Measurements from ENCODE around the gene MRPL38. TPM values are rescaled to one million over a fixed set of nuclear protein-coding genes. Genes with fewer than 3 reads are reported as not detected.

MRPL38 gene
- total RNA-seq, 1 experiment from 2014 or later = 219 TPM

DNA sequence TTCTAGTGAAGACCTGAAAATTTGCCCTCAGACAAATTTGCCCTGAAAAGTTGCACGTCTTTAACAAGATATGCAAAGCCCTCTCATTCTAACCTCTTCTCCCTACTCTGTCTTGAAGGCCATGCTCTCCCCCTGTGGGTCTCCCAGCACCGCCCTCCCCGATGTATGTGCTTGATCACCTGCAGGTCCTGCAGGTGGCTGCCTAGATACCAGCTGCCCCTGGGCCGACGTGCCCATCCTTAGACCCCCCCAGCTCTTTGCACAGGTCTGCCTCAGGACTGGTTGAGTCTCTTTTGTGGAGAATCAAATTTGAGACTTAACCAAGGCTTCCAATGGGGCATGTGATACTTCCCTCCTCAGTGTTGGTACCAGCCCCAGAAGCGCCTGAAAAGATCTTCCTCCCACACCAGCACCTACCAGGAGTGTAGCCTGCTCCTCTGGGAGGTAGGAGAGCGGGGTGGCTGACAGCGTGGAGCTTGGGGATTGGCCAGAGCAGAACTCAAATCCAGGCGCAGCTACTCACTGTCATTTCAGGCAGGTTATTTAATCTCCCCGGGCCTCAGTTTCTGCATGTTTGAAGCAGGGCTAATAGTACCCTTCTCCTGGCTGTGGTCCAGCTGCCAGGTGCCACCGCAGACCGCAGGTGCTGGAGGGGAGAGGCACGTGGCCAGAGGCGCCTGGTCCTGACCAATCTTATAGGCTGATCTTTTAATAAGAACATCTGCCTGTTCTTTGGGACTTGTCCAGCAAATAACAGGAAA is 4.5 kb upstream of the MRPL38 start:
- Histone ChIP-seq H3K4me3 (replicated peaks in 1 of 2; ENCODE audit: low read depth in 1 of 2, low read length in 2 of 2) (no peak overlapping the region), H4K20me1 (ENCODE audit: insufficient read depth) (no peaks in the 10 kb centered on the region), H3K36me3 (ENCODE audit: control insufficient read depth in 1 of 2, insufficient read depth in 2 of 2, low read length in 2 of 2) (no peaks in the 10 kb centered on the region), H3K9me3 (ENCODE audit: control insufficient read depth in 1 of 2, insufficient read depth in 1 of 2, low read depth in 1 of 2, low read length in 2 of 2) (no peaks in the 10 kb centered on the region), H3K27me3 (ENCODE audit: insufficient read depth, low read length) (no peaks in the 10 kb centered on the region), H3K9ac (ENCODE audit: low read length) (no peak overlapping the region), H3K27ac (ENCODE audit: low read depth, low read length) (no peak overlapping the region), H3K79me2 (ENCODE audit: insufficient read depth, low read length) (peaks cover 3% of the 10 kb centered on the region), H3K9me2 (ENCODE audit: insufficient read depth) (no peaks in the 10 kb centered on the region), H3K4me1 (ENCODE audit: control insufficient read depth in 1 of 2, insufficient read depth in 2 of 2, low read length in 2 of 2) (peaks cover 15 to 23% of the 10 kb centered on the region in 2 experiments), H2AFZ (ENCODE audit: low read depth, low read length, poor library complexity, severe bottlenecking) (no peak overlapping the region), H3K4me2 (ENCODE audit: low read length) (no peak overlapping the region)
- DNase-seq (ENCODE audit: low read depth, low spot score) (no peak), ATAC-seq (no peak)
- ChIA-PET RAD21 (ENCODE audit: low non-redundant PET in 1 of 2, low total read pairs in 2 of 2, uncharacterized antibody in 2 of 2, unreplicated experiment in 2 of 2) (no interaction called here), CTCF (interaction anchor here (0.8 to 1.2 kb wide), 3 partner anchors 8 to 97 kb away, joined by 3 to 5 read pairs (median 3); no protein-coding TSS in a partner anchor), POLR2A (no interaction called here)
- TF ChIP-seq ZFX (IDR thresholded peaks at IDR 0.05) = no peak
- TF ChIP-seq TCF7L2 (IDR thresholded peaks at IDR 0.05; ENCODE audit: borderline replicate concordance, extremely low read depth, insufficient read depth, insufficient read length) = no peak
- no peak for TF ChIP-seq YY1 (IDR thresholded peaks at IDR 0.05; ENCODE audit: extremely low read depth, insufficient replicate concordance, low read depth, low read length)
- TF ChIP-seq, protein P1, sequence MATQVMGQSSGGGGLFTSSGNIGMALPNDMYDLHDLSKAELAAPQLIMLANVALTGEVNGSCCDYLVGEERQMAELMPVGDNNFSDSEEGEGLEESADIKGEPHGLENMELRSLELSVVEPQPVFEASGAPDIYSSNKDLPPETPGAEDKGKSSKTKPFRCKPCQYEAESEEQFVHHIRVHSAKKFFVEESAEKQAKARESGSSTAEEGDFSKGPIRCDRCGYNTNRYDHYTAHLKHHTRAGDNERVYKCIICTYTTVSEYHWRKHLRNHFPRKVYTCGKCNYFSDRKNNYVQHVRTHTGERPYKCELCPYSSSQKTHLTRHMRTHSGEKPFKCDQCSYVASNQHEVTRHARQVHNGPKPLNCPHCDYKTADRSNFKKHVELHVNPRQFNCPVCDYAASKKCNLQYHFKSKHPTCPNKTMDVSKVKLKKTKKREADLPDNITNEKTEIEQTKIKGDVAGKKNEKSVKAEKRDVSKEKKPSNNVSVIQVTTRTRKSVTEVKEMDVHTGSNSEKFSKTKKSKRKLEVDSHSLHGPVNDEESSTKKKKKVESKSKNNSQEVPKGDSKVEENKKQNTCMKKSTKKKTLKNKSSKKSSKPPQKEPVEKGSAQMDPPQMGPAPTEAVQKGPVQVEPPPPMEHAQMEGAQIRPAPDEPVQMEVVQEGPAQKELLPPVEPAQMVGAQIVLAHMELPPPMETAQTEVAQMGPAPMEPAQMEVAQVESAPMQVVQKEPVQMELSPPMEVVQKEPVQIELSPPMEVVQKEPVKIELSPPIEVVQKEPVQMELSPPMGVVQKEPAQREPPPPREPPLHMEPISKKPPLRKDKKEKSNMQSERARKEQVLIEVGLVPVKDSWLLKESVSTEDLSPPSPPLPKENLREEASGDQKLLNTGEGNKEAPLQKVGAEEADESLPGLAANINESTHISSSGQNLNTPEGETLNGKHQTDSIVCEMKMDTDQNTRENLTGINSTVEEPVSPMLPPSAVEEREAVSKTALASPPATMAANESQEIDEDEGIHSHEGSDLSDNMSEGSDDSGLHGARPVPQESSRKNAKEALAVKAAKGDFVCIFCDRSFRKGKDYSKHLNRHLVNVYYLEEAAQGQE (IDR thresholded peaks at IDR 0.05; ENCODE audit: low read depth) = no peak
- TF ChIP-seq CEBPB (IDR thresholded peaks at IDR 0.05; ENCODE audit: low read depth) = no peak
- intact Hi-C loops (cut with micrococcal nuclease) = loop anchor here (10.0 kb wide), 1 partner anchor 196 kb away; the partner anchor contains the start of gene EXOC7
- BruUV-seq (replicated peaks) = no TSS peak
